A673 (cell line): ENCODE results near the gene ADRA2C. TPM values are rescaled to one million over a fixed set of nuclear protein-coding genes. Genes with fewer than 3 reads are reported as not detected.

ENCODE experiments used
- BruUV-seq: library from RNA; stranded (reverse); fragments of 400-500 nt; replicated peaks from 2 replicates; lab custom pipeline; 2021; lab: Mats Ljungman, UMichigan
- CTCF ChIA-PET: fragments of 300-600 bp; sonication (Branson Sonifier 250); formaldehyde crosslinking; loops from one replicate; lab custom pipeline; 2022; ENCODE audit warnings: antibody characterized with exemption; lab: Charles Lee
- POLR2A ChIA-PET: fragments of 300-600 bp; sonication (Branson Sonifier 250); formaldehyde crosslinking; loops from one replicate; lab custom pipeline; 2022; ENCODE audit warnings: antibody characterized with exemption; ENCODE audit not compliant: low non-redundant PET; lab: Charles Lee
- DNase-seq: peaks from one replicate; pipeline ENCODE4 v3.0.0-alpha.2; 2015; ENCODE audit warnings: low spot score
- H3K27ac ChIP-seq: fragments of 200-600 bp; sonication (generic); 2 replicates; pipeline ENCODE4 v1.5.1; 2016; ENCODE audit warnings: mixed run types, low read depth, mild to moderate bottlenecking, mixed read lengths, antibody characterized with exemption, low read length; ENCODE audit not compliant: poor library complexity, severe bottlenecking
- H3K27me3 ChIP-seq: fragments of 200-600 bp; sonication (generic); replicated peaks from 2 replicates; pipeline ENCODE4 v1.6.1; 2017; ENCODE audit warnings: mixed run types, low read depth, mild to moderate bottlenecking, mixed read lengths, antibody characterized with exemption, low read length; ENCODE audit not compliant: insufficient read depth, poor library complexity
- H3K36me3 ChIP-seq: fragments of 200-600 bp; sonication (generic); 2 replicates; pipeline ENCODE4 v1.6.1; 2016; ENCODE audit warnings: mixed run types, mild to moderate bottlenecking, mixed read lengths, antibody characterized with exemption, low read length; ENCODE audit not compliant: insufficient read depth, poor library complexity, severe bottlenecking
- H3K4me1 ChIP-seq: fragments of 200-600 bp; sonication (generic); 2 replicates; pipeline ENCODE4 v1.6.1; 2017; ENCODE audit warnings: mixed run types, mild to moderate bottlenecking, mixed read lengths, antibody characterized with exemption, low read length; ENCODE audit not compliant: insufficient read depth, poor library complexity, severe bottlenecking
- H3K4me3 ChIP-seq: fragments of 200-600 bp; sonication (generic); 2 replicates; pipeline ENCODE4 v1.5.1; 2016; ENCODE audit warnings: low read depth, mixed run types, mild to moderate bottlenecking, mixed read lengths, low read length; ENCODE audit not compliant: poor library complexity, severe bottlenecking
- H3K9me3 ChIP-seq: fragments of 200-600 bp; sonication (generic); 2 replicates; pipeline ENCODE4 v1.6.1; 2016; ENCODE audit warnings: mixed run types, low read depth, mild to moderate bottlenecking, mixed read lengths, antibody characterized with exemption, low read length; ENCODE audit not compliant: poor library complexity, severe bottlenecking
- CTCF ChIP-seq: fragments of 300-800, 200-600 bp; sonication (generic); conservative IDR thresholded peaks from 2 replicates; pipeline ENCODE4 v1.5.1; 2017; ENCODE audit warnings: low read depth, mild to moderate bottlenecking, antibody characterized with exemption, low read length, moderate library complexity, mixed read lengths
- EZH2 ChIP-seq: fragments of 200-600 bp; sonication (generic); IDR thresholded peaks from 2 replicates; pipeline ENCODE4 v1.6.1; 2017; ENCODE audit warnings: borderline replicate concordance, low read depth, mild to moderate bottlenecking, mixed read lengths, antibody characterized with exemption, low read length; ENCODE audit not compliant: poor library complexity, severe bottlenecking
- intact Hi-C: fragments of 100-400 bp; cut with micrococcal nuclease; formaldehyde crosslinking; loops from one replicate; pipeline ENCODE4 v1.10.0; 2022; ENCODE audit not compliant: unreplicated experiment
- total RNA-seq: library from RNA; stranded (reverse); gene quantifications from 2 replicates; pipeline ENCODE4 v1.2.3, GENCODE V29; 2021

The ADRA2C gene
- total RNA-seq, 1 experiment from 2014 or later = 14.8 TPM

- Histone ChIP-seq H3K27ac (no peak overlapping the region), H3K9me3 (no peaks in the 10 kb centered on the region), H3K27me3 (peaks cover 5% of the 10 kb centered on the region), H3K4me3 (no peak overlapping the region), H3K36me3 (no peaks in the 10 kb centered on the region), H3K4me1 (no peaks in the 10 kb centered on the region)
- ChIA-PET POLR2A (no interaction called here), CTCF (no interaction called here)
- BruUV-seq = no TSS peak
- DNase-seq = no peak
- TF ChIP-seq EZH2 = no peak
- no peak for TF ChIP-seq CTCF
- intact Hi-C loops = no loop called here
Measured at GRCh38 chr4:3777033-3777390, 10.8 kb downstream of the ADRA2C start.

GRCh38 chr4:3777669-3778068, 11.5 kb downstream of the ADRA2C start:
- no peak for TF ChIP-seq CTCF
- no peak for TF ChIP-seq EZH2
- intact Hi-C loops = no loop called here
- no peaks in the 10 kb centered on the region for H3K4me1 ChIP-seq
- no peak overlapping the region for H3K4me3 ChIP-seq
- no peak for DNase-seq
- H3K27me3 ChIP-seq = peaks cover 4% of the 10 kb centered on the region
- H3K36me3 ChIP-seq = no peaks in the 10 kb centered on the region
- H3K9me3 ChIP-seq = no peaks in the 10 kb centered on the region
- no TSS peak for BruUV-seq
- ChIA-PET CTCF (no interaction called here), POLR2A (no interaction called here)
- H3K27ac ChIP-seq = no peak overlapping the region

GRCh38 chr4:3779509-3779908, 13.3 kb downstream of the ADRA2C start:
- H3K27me3 ChIP-seq = peaks cover 4% of the 10 kb centered on the region
- H3K4me1 ChIP-seq = no peaks in the 10 kb centered on the region
- ChIA-PET POLR2A (no interaction called here), CTCF (no interaction called here)
- H3K4me3 ChIP-seq = no peak overlapping the region
- no peak for TF ChIP-seq CTCF
- intact Hi-C loops = no loop called here
- no peaks in the 10 kb centered on the region for H3K9me3 ChIP-seq
- no peak for DNase-seq
- BruUV-seq = no TSS peak
- H3K27ac ChIP-seq = no peak overlapping the region
- no peaks in the 10 kb centered on the region for H3K36me3 ChIP-seq
